ENCODE measurements around the gene MATN1.
"Not testable (repeated sequence)": the region's sequence is repeated elsewhere in the genome, so short reads cannot be mapped to it uniquely, and the experiment has no call there.

Gene MATN1

GRCh38 chr1:30696831-30697230 is 26.6 kb downstream of the MATN1 start:
- no peak for DNase-seq (ENCODE audit: low read depth)

GRCh38 chr1:30695439-30695841 is 27.9 kb downstream of the MATN1 start:
- DNase-seq (ENCODE audit: low read depth) = no peak

GRCh38 chr1:30694280-30695175 is 28.9 kb downstream of the MATN1 start:
- DNase-seq (ENCODE audit: low read depth) = no peak

GRCh38 chr1:30693822-30694221 is 29.6 kb downstream of the MATN1 start:
- no peak for DNase-seq (ENCODE audit: low read depth)

- DNase-seq (ENCODE audit: low read depth) = no peak
Measured at GRCh38 chr1:30693366-30693765, 30.0 kb downstream of the MATN1 start.

- DNase-seq (ENCODE audit: low read depth) = no peak
Measured at GRCh38 chr1:30692948-30693301, 30.5 kb downstream of the MATN1 start.

- DNase-seq (ENCODE audit: low read depth) = no peak
Measured at GRCh38 chr1:30692201-30692947, 31.0 kb downstream of the MATN1 start.

GRCh38 chr1:30691480-30691879 is 31.9 kb downstream of the MATN1 start:
- no peak for DNase-seq (ENCODE audit: low read depth)

GRCh38 chr1:30689901-30690645 is 33.3 kb downstream of the MATN1 start:
- no peak for DNase-seq (ENCODE audit: low read depth)

- DNase-seq (ENCODE audit: low read depth) = no peak
Measured at GRCh38 chr1:30688920-30689794, 34.2 kb downstream of the MATN1 start.

GRCh38 chr1:30688516-30688915 is 34.9 kb downstream of the MATN1 start:
- not testable (repeated sequence) for DNase-seq (ENCODE audit: low read depth)

GRCh38 chr1:30687886-30688285 is 35.5 kb downstream of the MATN1 start:
- no peak for DNase-seq (ENCODE audit: low read depth)

- DNase-seq (ENCODE audit: low read depth) = no peak
Measured at GRCh38 chr1:30686236-30686935, 37.0 kb downstream of the MATN1 start.

- no peak for DNase-seq (ENCODE audit: low read depth)
Measured at GRCh38 chr1:30685796-30686165, 37.6 kb downstream of the MATN1 start.

- no peak for DNase-seq (ENCODE audit: low read depth)
Measured at GRCh38 chr1:30684881-30685795, 38.2 kb downstream of the MATN1 start.

GRCh38 chr1:30684259-30684658 is 39.1 kb downstream of the MATN1 start:
- DNase-seq (ENCODE audit: low read depth) = no peak

GRCh38 chr1:30683699-30684098 is 39.7 kb downstream of the MATN1 start:
- no peak for DNase-seq (ENCODE audit: low read depth)

- DNase-seq (ENCODE audit: low read depth) = no peak
Measured at GRCh38 chr1:30682396-30683275, 40.7 kb downstream of the MATN1 start.

GRCh38 chr1:30681782-30682181 is 41.6 kb downstream of the MATN1 start:
- no peak for DNase-seq (ENCODE audit: low read depth)
